UCSD-AML1 (cell line): ENCODE measurements around the gene ACR.

Experiments
- DNase-seq: peaks from one replicate; lab custom pipeline; 2025; ENCODE audit not compliant: unreplicated experiment; lab: John Stamatoyannopoulos, UW

The ACR gene

GRCh38 chr22:50716290-50717024 is 21.5 kb upstream of the ACR start:
- no peak for DNase-seq

GRCh38 chr22:50717709-50718351 is 20.2 kb upstream of the ACR start:
- no peak for DNase-seq

GRCh38 chr22:50718352-50718709 is 19.7 kb upstream of the ACR start:
- no peak for DNase-seq

- no peak for DNase-seq
These were observed 18.1 kb upstream of the ACR start for GRCh38 chr22:50719814-50720300.

- DNase-seq: no peak
These were observed 17.4 kb upstream of the ACR start for GRCh38 chr22:50720301-50721256.

- no peak for DNase-seq
These were observed 16.7 kb upstream of the ACR start for GRCh38 chr22:50721257-50721844.

GRCh38 chr22:50722048-50722701 is 15.8 kb upstream of the ACR start:
- no peak for DNase-seq

GRCh38 chr22:50722716-50723428 is 15.1 kb upstream of the ACR start:
- no peak for DNase-seq

- DNase-seq: no peak
These were observed 14.0 kb upstream of the ACR start for GRCh38 chr22:50723991-50724390.

GRCh38 chr22:50724616-50725015 is 13.4 kb upstream of the ACR start:
- DNase-seq: no peak

GRCh38 chr22:50725597-50725996 is 12.4 kb upstream of the ACR start:
- no peak for DNase-seq

GRCh38 chr22:50726643-50727340 is 11.2 kb upstream of the ACR start:
- no peak for DNase-seq

GRCh38 chr22:50727678-50728522 is 10.1 kb upstream of the ACR start:
- DNase-seq: no peak

- no peak for DNase-seq
These were observed 9.5 kb upstream of the ACR start for GRCh38 chr22:50728523-50728931.

GRCh38 chr22:50729391-50730012 is 8.5 kb upstream of the ACR start:
- DNase-seq: no peak

GRCh38 chr22:50730013-50730891 is 7.8 kb upstream of the ACR start:
- DNase-seq: no peak
